Adipose tissue (tissue), 3 donors: ENCODE results near the gene ABHD12. TPM values are rescaled to one million over a fixed set of nuclear protein-coding genes. Genes with fewer than 3 reads are reported as not detected.

Source experiments
- H3K27ac ChIP-seq: one replicate; pipeline ENCODE4 v1.5.1; 2013; ENCODE audit warnings: low read depth, low read length
- whole genome bisulfite sequencing, 3 donors: extraction: QIAGEN DNeasy Blood & Tissue Kit; methylation state at CpG; one replicate each; pipeline ENCODE4 v1.1.7; 2013; 5-methylcytosine and 5-hydroxymethylcytosine counted together
- polyA plus RNA-seq, 3 donors: library from polyadenylated mRNA; stranded (reverse); fragments of 200-250 nt; gene quantifications; one replicate each; pipeline ENCODE4 v1.2.3, GENCODE V29; 2013
- donor health status: healthy with polysubstance abuse.
- donor health status: Bipolar disorder and iron deficiency.
- donor health status: healthy.

Gene ABHD12
- polyA plus RNA-seq, 3 donors, result 31.0 to 35.7 (median 33.0) TPM

DNA sequence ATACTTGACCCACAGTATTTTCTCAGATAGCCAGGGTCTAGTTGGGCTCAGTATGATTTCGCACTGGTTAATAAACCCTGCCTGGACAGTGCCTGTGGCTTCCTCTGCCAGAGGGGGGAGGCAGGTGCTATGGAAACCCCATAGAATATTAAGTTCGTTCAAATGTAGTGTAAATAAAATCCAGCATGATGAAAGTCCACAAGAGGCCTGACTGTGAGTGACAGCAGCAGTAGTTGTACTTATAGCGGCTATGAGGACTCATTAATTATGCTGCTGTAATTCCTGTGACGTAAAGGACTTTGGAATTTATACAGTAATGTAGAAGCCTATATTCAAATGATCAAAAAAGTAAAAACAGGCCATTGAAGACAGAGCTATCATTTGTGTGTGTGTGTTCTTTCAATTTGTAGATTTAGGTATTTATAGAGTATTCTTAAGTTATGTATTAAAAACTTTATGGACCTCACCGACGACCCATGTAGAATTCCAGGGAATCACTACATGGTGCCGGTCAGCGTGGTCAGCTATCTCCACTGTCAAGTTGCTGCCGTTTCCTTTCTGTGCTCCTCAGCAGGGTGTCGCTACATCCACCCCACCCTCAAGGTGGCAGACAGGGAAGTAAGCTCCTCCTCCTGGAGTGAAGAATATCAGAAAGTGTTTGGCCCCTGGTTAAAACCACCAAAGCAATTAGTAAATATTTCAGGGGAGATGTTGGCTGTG lies 132.7 kb downstream of the ABHD12 start:
- WGBS, 3 donors, result 86 to 93% (median 88%) methylated on average over 10 of the region's 10 CpGs
- no peak overlapping the region for H3K27ac ChIP-seq

DNA sequence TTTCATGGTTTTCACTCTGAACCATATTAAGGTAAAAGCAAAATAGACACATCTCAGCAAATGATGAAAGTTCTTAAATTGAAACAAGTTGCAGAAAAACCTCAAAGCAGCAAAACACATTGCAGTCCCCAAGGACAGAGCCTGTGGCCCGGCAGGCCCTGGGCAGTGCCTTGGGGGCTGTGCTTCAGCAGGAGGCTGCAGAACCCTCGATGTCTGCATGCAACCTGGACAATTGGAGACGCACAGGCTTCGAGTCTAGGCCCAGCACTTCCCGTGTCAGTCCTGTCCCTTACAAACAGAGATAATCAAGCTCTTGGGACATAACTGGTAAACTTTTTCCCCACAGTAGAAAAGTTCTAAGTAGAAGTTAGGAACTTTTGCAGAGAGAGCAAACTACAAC lies 133.5 kb downstream of the ABHD12 start:
- WGBS, 3 donors, result 89 to 94% (median 92%) methylated on average over 5 of the region's 5 CpGs
- no peak overlapping the region for H3K27ac ChIP-seq

DNA sequence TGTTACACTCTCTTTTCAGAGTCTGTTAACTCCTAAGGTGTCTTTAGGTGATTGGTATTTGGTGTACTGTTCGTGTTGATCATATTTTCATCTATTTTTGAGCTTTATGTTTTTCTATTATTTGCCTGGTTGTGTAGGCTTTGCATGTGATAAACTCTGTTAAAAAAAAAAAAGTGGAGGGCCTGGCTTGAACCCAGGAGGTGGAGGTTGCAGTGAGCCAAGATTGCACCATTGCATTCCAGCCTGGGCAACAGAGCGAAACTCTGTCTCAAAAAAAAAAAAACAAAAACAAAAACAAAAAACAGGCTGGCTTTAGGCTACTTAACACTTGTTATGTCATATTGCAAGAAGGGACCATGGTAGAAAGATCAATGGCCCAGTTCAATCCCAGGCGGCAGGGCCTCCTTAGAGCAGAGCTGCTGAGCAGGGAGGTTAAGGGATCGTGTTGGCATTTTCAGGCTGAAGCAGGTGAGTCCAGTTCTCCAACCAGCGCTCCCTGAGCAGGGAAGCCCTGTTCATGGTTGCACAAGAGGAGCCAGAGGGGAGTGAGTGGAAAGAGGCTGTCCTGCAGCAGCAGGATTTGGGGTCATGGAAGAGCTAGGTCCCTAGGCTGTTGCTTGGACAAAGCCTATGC lies 134.3 kb downstream of the ABHD12 start:
- WGBS, 3 donors, result 80 to 82% (median 81%) methylated on average over 5 of the region's 5 CpGs

DNA sequence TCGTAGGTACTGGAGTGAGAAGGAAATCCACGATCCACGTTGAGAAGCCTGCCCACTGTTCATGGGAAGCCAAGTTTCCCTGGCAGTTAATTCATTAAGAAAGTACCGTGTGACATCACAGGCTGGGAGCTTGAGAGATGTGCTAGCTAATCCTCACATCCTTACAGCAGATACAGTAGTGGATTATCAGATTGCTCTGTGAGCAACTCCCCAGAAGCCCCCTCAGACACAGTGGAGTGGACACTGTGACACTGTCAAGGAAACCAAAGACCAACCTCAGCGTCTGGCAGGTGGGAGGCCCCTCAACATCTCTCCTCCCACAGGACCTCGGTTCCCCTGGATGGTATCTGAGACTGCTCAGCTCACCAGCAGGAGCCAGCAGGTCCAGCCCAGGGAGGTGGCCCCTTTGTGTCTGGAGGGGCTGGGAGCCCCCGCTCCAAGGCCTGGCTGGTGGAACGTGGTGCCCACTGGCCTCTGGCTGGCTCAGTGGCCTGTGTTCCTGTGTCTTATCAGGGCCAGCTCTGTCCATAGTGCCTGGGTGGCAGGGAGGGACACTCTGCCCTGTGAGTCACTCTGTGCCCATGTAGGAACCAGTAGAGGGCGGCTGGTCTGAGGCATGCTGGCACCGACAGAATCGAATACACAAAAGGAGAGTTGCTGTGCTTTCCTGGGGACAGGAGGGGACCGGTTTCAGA lies 135.5 kb downstream of the ABHD12 start:
- WGBS, 3 donors, result 77 to 84% (median 78%) methylated on average over 12 of the region's 12 CpGs
- no peak overlapping the region for H3K27ac ChIP-seq

More for the DNA sequence above, 134.3 kb downstream of the ABHD12 start:
- no peak overlapping the region for H3K27ac ChIP-seq

DNA sequence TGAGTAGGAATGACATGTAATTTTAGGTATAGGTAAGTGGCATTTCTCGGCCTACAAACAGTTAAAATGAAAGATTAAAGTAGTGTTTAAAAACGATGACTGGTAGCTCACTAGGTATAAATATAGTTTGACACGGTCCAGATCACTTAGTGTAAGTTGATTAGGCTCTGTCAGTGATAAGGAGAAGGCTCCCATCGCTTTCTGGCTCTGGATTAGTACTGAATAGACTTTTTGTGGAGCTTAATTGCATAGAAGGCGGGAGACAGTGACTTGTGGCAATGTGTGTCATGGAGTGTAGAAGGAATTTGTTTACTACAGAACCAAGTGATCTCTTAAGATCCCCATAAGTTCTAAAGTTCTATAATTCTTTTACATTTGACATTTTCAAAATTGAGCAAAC lies 136.1 kb downstream of the ABHD12 start:
- WGBS, 3 donors, result 60 to 80% (median 79%) methylated on average over 5 of the region's 5 CpGs

DNA sequence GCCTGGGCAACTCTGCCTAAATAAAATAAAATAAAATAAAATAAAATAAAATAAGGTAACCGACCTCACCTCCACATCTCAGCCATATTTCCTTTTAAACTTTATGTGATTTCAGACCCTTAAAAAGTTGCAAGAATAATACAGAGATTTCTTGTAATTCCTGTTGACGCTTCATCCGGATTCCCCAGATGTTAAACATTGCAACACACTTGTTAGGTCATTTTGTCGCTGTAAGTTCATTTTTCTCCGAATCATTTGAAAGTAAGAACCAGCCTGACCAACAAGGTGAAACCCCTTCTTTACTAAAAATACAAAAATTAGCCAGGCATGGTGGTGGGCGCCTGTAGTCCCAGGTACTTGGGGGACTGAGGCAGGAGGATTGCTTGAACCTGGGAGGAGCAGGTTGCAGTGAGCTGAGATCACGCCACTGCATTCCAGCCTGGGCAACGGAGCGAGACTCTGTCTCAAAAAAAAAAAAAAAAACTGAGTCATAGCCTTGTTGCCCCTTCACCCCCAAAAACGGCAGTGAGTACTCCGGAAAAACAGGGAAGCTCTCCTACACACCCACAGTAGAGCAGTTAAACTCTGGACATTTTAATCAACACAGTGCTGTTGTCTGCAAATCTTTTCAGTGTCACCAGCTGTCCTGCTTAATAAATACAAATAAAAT lies 136.9 kb downstream of the ABHD12 start:
- no peak overlapping the region for H3K27ac ChIP-seq
- 69 to 94% (median 70%) methylated on average over 11 of the region's 11 CpGs for WGBS, 3 donors

More for the DNA sequence above, 136.1 kb downstream of the ABHD12 start:
- H3K27ac ChIP-seq, result no peak overlapping the region

DNA sequence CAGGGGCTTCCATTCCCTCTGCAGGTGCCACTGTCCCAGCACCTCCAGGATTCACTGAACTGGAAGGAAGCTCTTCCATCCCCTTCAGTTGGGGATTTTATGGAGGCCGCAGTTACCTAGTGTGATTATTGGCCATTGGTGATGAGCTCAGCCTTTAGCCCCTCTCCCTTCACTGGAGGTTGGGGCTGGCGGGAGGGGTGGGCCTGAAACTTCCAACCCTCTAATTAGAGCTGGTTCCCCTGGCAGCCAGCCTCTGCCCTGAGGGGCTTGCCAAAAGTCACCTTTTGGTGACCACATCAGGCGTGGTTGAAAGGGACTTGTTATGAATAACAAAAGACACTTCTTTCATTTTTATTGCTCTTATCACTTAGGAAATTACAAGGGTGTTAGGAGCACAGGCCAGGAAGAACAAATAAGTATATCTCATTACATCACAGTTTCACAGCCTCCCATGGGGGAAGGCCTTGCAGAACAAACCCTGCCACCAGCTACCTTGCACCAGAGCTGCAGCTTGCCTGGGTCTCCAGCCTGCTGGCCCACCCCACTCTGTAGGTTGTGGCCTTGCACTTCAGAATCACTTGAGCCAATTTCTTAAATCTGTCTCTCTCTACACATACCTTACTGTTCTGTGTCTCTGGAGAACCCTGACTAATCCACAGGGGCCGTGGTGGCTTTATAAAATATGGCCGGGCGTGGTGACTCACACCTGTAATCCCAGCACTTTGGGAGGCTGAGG lies 137.8 kb downstream of the ABHD12 start:
- 85 to 93% (median 86%) methylated on average over 6 of the region's 6 CpGs for WGBS, 3 donors
- H3K27ac ChIP-seq, result no peak overlapping the region

DNA sequence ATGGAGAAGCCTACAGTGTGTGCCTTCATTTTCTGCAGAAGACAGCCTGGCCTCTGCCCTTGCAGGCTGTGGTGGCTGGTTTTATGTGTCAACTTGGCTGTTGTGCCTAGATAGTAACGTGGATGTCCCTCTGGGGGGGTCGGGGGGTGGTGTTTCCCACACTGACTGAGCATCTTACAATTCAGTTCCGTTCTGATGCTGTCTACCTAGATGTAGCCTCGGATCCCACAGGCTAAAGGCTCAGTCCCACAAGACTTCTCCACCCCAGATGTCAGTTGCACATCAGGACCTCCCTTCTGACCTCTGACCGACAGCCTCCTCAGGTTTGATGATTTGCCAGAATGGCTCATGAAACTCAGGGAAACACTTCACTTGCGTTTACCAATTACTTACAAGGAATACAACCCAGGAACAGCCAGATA lies 138.4 kb downstream of the ABHD12 start:
- H3K27ac ChIP-seq, result no peak overlapping the region
- WGBS, 3 donors, result 76 to 82% (median 81%) methylated on average over 6 of the region's 6 CpGs

DNA sequence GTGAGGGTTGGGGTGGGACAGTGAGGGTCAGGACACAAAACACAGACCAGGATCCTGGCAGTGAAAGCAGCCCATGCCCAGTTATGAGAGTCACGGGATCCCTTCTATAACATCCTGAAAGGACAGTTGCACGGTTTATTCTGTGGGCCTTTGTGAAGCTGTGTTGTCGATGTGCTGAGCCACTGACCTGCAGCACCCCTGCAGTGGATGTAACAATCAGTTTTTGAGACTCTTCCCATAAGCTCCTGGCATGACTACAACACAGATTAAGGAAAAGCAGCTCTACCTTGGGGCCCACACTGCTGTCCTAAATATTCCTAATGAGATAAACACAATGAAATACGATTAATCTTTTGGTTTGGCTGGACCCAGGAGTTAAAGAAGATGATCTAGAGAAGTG lies 139.1 kb downstream of the ABHD12 start:
- WGBS, 3 donors, result 78 to 91% (median 90%) methylated on average over 4 of the region's 4 CpGs
- H3K27ac ChIP-seq, result no peak overlapping the region

DNA sequence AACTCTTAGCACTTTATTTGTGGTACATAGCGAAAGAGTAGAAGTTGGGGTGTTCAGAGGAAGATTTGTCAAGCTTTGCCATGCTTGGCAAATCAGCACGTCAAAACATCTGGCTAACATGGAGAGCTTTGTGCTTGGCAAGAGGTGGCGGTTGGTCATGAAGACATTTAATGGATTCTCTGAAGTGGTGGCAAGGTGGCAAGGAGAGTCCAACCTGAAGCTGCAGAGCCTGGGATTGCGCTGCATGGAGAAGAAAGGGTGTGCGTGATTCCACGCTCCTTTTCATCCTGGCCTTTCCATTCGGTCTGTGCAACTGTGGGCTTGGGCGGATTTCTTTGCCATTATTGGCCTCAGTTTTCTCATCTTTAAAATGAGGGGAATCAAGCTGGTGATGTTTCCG lies 139.6 kb downstream of the ABHD12 start:
- WGBS, 3 donors, result 94 to 97% (median 94%) methylated on average over 9 of the region's 9 CpGs
- no peak overlapping the region for H3K27ac ChIP-seq

DNA sequence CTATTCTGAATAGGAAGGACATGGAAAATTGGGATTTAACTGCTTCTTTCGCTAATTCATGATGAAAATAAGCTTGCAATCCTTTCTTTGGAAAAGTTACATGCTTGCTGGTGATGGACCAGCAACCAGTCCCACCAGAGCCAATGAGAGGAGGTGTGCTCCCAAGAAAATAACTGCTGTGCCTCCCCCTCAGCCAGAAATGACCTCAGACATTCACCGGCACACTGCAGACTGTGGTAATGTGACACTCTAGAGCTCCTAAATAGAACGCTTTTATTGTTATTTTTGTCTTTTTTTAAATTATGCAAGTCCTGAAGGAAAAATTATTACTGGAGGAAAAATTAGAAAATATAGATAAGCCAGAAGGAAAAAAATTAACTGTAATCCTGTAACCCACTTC lies 140.1 kb downstream of the ABHD12 start:
- H3K27ac ChIP-seq, result no peak overlapping the region

More for the DNA sequence above, 140.1 kb downstream of the ABHD12 start:
- WGBS, 3 donors, result 84 to 92% (median 88%) methylated on average over 3 of the region's 3 CpGs

Other genes starting within 250 kb of the ABHD12 start
- gene ENTPD6, start 195.1 kb downstream of the ABHD12 start, polyA plus RNA-seq, result 10 to 100 TPM; 38.5 to 47.8 (median 42.4) TPM
- 10 to 100 TPM; 14.4 to 39.4 (median 39.1) TPM for gene PYGB, start 142.8 kb downstream of the ABHD12 start, polyA plus RNA-seq
- gene GINS1, start 16.8 kb upstream of the ABHD12 start, polyA plus RNA-seq, result under 1 TPM; 0.23 to 0.34 (median 0.24) TPM
- 1 to 10 TPM; 2.9 to 6.9 (median 4.3) TPM for gene NINL, start 194.7 kb upstream of the ABHD12 start, polyA plus RNA-seq
- 1 to 10 TPM; 1.2 to 3.8 (median 3.3) TPM for gene NANP, start 233.2 kb upstream of the ABHD12 start, polyA plus RNA-seq